GM19395 (cell line): ENCODE data around the gene UPK1A.

Experiments used
- ATAC-seq: cut with Tn5 transposase; IDR thresholded peaks from one replicate; pipeline ENCODE4 v1.9.1; 2021; ENCODE audit warnings: mild to moderate bottlenecking, moderate library complexity; ENCODE audit not compliant: unreplicated experiment

The UPK1A gene

GRCh38 chr19:35666251-35666913, at the start of gene UPK1A:
UPK1A (plus strand) TSS chr19:35666517; CDS start chr19:35666813, 296 bp downstream.
- ATAC-seq = no peak

DNA sequence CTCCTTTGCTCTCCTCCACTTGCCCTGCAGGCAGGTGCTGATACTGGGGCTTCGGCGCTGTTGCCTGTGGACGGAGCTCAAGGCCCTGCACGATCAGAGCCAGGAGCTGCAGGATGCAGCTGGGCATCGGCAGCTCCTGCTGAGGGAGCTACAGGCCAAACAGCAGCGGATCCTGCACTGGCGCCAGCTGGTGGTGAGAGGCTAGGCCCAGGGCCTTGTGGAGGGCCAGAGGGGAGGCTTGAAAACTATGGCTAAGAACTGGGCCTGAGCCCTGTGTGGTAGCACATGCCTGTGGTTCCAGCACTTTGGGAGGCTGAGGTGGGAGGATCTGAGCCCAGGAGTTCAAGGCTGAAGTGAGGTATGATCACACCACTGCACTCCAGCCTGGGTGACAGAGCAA, 47.5 kb upstream of the UPK1A start:
- ATAC-seq = no peak

DNA sequence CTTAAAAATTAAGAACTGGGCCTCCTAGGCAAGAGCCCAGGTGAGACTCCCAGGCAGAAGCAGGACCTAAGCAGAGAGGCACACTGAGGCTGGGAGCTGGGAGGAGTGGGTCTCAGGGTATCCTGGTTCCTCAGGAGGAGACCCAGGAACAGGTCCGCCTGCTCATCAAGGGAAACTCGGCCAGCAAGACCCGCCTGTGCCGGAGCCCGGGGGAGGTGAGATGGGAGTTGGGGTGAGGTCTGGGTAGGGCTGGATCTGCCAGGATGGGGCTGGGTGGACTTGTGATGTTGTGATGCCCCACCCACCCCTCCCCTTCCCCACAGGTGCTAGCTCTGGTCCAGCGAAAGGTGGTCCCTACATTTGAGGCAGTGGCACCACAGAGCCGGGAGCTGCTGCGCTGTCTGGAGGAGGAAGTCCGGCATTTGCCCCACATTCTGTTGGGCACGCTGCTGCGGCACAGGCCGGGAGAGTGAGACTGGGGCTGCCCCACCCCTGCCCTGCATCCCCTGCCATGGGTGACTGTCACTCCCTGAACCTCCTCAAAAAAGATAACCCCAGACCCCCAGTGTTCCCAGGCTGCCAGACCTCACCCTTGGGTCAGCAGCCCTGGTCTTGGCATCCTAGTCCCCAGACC, 46.9 kb upstream of the UPK1A start:
- ATAC-seq = no peak

GRCh38 chr19:35620001-35620400, 46.3 kb upstream of the UPK1A start:
- ATAC-seq = no peak

DNA sequence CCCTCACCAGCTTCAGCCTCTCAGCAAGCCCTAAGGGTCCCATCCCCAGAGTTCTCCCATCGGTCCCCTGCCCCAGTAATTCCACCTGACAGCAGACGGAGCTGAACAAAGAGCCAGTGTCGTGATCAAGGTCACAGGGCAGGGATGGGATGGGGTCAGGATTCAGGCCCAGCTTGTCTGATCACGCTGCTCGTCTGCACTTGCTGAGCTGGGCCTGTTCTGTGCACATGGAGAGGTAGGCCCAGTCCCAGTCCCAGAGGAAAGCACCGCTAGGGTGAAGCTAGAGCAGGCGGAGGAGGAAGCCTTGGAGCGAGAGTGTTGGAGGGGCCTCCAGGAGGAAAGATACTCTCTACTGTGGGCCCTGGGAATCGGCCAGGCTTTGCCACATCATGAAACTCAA, 44.6 kb upstream of the UPK1A start:
- ATAC-seq = no peak

GRCh38 chr19:35622750-35623149, 43.6 kb upstream of the UPK1A start:
- no peak for ATAC-seq

DNA sequence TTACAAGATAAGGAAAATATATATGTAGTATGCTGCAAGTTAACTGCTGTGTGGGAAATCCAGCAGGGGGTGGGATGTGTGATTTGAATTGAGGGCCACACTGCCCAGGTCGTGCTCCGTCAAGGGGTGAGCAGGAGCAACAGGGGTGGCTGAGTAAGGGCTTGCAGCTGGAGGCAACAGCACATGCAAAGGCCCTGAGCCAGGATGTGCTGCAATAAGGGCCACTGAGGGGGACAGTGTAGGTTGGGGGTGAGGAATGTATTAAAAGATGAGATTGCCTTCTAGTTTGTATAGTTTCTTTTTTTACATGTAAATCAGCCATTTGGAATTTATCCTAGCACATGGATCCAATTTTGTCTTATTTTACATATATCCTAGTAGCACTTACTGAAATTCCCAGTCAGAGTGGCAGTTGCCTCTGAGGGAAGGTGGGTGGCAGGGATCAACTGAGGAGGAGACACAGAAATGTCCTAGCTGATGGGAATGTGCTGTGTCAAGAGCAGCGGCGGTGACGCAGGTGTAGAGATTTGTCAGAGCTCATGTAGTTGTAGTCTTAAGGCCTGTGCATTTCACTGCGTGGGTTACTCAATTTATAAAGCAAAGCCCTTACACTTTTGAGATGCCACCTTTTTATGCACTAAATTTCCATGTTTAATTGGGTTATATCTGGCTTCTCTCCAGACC, 42.8 kb upstream of the UPK1A start:
- no peak for ATAC-seq

DNA sequence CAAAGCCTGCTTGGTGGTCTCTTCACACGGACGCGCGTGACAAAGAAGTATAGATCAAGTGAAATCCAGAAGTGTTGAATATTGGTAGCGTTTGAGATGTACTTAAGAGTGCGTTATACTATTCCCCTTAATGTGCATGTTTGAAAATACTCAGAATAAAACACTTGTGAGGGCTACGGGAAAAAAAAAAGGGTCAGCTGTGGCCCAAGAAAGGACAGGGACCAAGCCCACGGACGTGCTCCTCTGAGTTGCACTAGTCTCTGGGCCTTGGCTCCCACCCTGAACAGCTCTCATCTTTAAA, 38.1 kb upstream of the UPK1A start:
- ATAC-seq = no peak

- ATAC-seq = peak; percentile 93
Measured at GRCh38 chr19:35628565-35629331, 37.6 kb upstream of the UPK1A start, which contains the start of gene RBM42. RBM42 (plus strand) TSS chr19:35629036; CDS start chr19:35629154, 118 bp downstream.

- no peak for ATAC-seq
Measured at GRCh38 chr19:35629332-35629633, 37.0 kb upstream of the UPK1A start.

DNA sequence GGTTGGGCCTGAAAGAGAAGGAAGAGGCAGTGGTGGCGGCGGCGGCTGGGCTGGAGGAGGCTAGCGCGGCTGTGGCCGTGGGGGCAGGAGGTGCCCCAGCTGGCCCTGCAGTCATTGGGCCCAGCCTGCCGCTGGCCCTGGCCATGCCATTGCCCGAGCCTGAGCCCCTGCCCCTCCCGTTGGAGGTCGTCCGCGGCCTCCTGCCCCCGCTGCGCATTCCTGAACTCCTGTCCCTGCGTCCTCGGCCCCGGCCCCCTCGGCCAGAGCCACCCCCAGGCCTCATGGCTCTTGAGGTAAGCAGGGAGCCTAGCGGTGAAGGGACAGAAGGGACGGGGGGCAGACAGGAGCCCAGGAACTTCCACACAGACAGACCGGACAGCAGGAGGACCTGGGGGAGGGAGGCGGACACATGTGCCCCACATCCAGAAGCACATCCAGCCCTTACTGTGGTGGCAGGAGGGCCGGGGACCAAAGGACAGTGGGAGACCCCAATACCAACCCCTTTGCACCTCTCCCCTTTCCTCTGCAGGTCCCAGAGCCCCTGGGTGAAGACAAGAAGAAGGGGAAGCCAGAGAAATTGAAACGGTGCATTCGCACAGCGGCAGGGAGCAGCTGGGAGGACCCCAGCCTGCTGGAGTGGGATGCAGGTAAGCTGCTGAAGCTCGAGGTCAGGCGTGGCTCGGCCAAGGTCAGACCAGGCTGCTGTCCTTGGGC, 32.4 kb upstream of the UPK1A start:
- ATAC-seq = no peak

DNA sequence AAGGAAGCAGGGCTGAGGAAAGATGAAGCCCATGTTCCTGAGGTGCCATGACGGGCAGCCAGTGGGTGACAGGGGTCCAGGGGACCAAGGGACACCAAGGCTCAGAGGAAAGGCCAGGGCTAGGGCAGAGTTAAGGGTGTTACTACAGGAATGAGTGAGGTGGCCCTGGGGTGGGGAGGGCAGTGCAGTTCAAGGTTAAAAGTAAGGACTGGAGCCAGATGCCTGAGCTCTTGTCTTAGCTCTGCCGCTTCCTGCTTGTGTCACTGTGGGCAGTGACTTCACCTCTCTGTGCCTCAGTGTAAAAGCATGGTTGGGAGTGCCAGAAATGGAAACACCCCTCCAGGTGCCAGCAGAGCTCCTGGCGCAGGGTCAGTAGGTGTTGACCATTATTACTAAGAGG, 29.7 kb upstream of the UPK1A start:
- no peak for ATAC-seq

- no peak for ATAC-seq
Measured at GRCh38 chr19:35637165-35637564, 29.2 kb upstream of the UPK1A start.

GRCh38 chr19:35639321-35639639, 27.0 kb upstream of the UPK1A start:
- ATAC-seq = no peak

GRCh38 chr19:35639863-35640262, 26.5 kb upstream of the UPK1A start:
- no peak for ATAC-seq

DNA sequence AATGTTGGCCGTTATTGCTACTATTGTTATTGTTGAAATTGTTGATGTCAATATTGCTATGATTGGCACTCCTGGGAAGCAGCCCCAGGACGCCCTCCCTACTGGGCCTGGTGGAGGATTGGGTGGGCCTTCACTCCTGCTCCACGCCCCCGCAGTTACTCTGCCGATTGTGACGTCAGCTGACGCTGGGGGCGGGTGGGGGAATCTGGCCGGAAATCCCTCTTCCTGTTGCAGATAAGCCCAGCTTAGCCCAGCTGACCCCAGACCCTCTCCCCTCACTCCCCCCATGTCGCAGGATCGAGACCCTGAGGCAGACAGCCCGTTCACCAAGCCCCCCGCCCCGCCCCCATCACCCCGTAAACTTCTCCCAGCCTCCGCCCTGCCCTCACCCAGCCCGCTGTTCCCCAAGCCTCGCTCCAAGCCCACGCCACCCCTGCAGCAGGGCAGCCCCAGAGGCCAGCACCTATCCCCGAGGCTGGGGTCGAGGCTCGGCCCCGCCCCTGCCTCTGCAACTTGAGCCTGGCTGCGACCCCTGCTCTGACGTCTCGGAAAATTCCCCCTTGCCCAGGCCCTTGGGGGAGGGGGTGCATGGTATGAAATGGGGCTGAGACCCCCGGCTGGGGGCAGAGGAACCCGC, 24.7 kb upstream of the UPK1A start, which contains the start of gene ETV2:
TSS of gene ETV2 (plus strand) at position 231 of the 637 bp plus-strand sequence. CDS start 716 bp downstream, outside the sequence.
- no peak for ATAC-seq

GRCh38 chr19:35642312-35642711, 24.0 kb upstream of the UPK1A start:
- no peak for ATAC-seq

DNA sequence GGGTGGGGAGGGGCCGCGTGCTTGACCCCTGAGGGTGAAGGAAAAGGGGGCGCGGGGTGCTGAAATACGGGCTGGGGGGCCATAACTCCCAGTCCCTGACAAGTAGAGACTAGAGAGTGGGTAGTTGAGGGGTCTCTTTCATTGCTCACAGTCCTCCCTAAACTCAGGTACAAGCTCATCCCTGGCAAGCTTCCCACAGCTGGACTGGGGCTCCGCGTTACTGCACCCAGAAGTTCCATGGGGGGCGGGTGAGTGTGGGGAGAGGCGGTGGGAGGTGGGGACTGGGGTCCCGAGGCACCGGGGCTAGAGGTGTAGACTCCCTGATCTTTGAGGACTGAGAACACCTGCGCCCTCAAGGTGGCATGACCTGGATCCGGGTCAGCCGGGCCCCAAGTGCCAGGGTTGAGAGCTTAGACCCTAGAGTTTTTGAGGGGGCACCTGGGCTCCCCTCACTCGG, 23.5 kb upstream of the UPK1A start:
- no peak for ATAC-seq

- peak; percentile 36 for ATAC-seq
Measured at GRCh38 chr19:35643255-35644205, 22.8 kb upstream of the UPK1A start.
